NCI-H146 treated with DMSO at 0.1 percent for 48 hours (cell line): ENCODE data around the gene PRKAR1A.

Source experiments
- DNase-seq: peaks from one replicate; lab custom pipeline; 2025; ENCODE audit not compliant: unreplicated experiment; lab: John Stamatoyannopoulos, UW

Gene PRKAR1A

GRCh38 chr17:68599091-68599490, 86.9 kb downstream of the PRKAR1A start:
- no peak for DNase-seq

DNA sequence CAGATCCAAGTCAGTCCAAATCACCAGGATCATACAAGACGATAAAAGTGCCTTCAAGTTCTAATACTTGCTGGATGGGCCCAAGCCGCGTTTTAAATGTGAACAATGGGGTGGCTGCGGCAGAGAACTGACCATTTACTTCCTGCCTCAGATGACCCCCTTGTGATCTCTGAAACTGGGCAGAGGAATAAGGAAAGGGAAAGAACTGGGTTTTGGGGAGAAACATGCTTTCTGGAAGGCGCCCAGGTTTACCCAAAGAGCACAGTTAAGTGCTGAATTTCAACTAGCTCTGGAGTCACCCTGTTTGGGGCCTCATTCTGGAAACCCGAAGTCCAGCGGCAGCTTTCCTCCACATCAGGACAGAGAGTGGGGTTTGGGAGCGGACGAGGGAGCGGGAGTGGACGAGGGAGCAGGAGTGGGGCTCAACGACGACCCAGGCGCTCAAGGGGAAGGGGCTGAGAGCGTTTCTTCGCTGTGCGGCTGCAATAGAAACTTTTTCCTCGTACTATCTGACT, 87.4 kb downstream of the PRKAR1A start:
- no peak for DNase-seq

- peak; percentile 5 for DNase-seq
Measured at GRCh38 chr17:68600067-68600930, 88.1 kb downstream of the PRKAR1A start.
